ENCODE data around the gene ZNF474. TPM values are rescaled to one million over a fixed set of nuclear protein-coding genes. Genes with fewer than 3 reads are reported as not detected.

Gene ZNF474
- under 1 TPM in 3 of 4 donors, not detected in 1; 0.12 to 0.77 (median 0.18) TPM for total RNA-seq
- under 1 TPM in 2 of 3 donors, not detected in 1; 0.05 to 0.16 TPM for polyA plus RNA-seq
- long read RNA-seq, donor 1, result 0 reads
- long read RNA-seq, donor 2, result 0 reads

DNA sequence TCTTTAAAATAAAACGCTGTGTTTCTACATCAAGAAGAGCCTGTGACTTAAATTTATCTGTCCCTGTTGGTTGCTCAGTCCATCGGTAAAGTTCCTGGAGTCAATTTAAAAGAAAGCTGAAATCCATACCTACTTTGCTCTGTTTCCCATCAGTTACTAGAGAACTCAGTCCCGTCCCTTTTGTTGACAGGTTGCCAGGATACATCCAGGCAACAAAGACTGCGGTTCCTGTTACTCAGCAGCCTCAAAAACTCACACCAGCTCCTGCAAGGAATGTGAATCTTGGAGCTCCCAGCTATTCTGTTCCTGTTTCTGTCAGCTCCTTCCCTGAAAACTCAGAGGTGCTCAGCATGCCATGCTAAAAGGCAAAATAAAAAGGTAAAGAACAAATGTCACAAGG lies at the start of gene ZNF474:
Gene ZNF474, plus strand, starts transcription at position 241 of the 400 bp plus-strand sequence. CDS start 22,445 bp downstream, outside the sequence.
- Histone ChIP-seq H3K27me3 (ENCODE audit: insufficient read depth in 3 of 3, low read length in 2 of 3) (no peaks in the 10 kb centered on the region), H3K27ac (no peak within 1 kb of the TSS), H3K9me3 (no peaks in the 10 kb centered on the region), H3K4me3 (no peak within 1 kb of the TSS), H3K4me1 (no peaks in the 10 kb centered on the region), H3K36me3 (ENCODE audit: insufficient read depth in 1 of 2, low read depth in 1 of 2) (no peaks in the 10 kb centered on the region)
- TF ChIP-seq, protein P1, sequence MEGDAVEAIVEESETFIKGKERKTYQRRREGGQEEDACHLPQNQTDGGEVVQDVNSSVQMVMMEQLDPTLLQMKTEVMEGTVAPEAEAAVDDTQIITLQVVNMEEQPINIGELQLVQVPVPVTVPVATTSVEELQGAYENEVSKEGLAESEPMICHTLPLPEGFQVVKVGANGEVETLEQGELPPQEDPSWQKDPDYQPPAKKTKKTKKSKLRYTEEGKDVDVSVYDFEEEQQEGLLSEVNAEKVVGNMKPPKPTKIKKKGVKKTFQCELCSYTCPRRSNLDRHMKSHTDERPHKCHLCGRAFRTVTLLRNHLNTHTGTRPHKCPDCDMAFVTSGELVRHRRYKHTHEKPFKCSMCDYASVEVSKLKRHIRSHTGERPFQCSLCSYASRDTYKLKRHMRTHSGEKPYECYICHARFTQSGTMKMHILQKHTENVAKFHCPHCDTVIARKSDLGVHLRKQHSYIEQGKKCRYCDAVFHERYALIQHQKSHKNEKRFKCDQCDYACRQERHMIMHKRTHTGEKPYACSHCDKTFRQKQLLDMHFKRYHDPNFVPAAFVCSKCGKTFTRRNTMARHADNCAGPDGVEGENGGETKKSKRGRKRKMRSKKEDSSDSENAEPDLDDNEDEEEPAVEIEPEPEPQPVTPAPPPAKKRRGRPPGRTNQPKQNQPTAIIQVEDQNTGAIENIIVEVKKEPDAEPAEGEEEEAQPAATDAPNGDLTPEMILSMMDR (IDR thresholded peaks at IDR 0.05), result no peak
- intact Hi-C loops (cut with DNase I), result no loop called here
- DNase-seq (no peak), ATAC-seq (no peak)
- 8 to 16% (median 15%) methylated on average over 4 of the region's 4 CpGs for WGBS, 3 donors

DNA sequence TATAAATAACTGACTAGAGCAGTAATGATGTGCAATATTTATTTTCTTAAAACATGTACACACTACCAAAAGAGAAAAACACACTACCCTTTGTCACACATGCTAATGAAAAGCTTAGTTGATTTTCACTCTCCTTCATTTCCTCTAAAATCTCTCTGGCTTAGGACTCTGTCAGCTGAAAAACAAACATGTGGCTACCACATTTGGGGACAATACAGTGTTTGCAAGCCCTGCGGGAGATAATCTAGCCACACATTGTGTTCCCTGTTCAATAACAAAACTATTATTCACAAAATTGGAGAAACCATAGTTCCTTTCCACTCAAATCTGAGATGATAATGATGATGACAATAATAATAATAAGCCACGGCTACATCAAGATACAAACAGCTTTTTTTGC lies 47.8 kb upstream of the ZNF474 start:
- H3K27me3 ChIP-seq (ENCODE audit: insufficient read depth in 3 of 3, low read length in 2 of 3), result peaks cover 0 to 28% (median 0%) of the 10 kb centered on the region in 3 donors
- H3K27ac ChIP-seq, result no peak overlapping the region
- no peak for ATAC-seq
- intact Hi-C loops (cut with DNase I), result no loop called here
- TF ChIP-seq, protein P1 (IDR thresholded peaks at IDR 0.05), result no peak
- peaks cover 4% of the 10 kb centered on the region for H3K4me1 ChIP-seq
- 75 to 89% (median 85%) methylated on average over 2 of the region's 2 CpGs for WGBS, 3 donors
- DNase-seq, result no peak
- H3K9me3 ChIP-seq, result no peaks in the 10 kb centered on the region
- no peaks in the 10 kb centered on the region for H3K36me3 ChIP-seq (ENCODE audit: insufficient read depth in 1 of 2, low read depth in 1 of 2)
- H3K4me3 ChIP-seq, result no peak overlapping the region

DNA sequence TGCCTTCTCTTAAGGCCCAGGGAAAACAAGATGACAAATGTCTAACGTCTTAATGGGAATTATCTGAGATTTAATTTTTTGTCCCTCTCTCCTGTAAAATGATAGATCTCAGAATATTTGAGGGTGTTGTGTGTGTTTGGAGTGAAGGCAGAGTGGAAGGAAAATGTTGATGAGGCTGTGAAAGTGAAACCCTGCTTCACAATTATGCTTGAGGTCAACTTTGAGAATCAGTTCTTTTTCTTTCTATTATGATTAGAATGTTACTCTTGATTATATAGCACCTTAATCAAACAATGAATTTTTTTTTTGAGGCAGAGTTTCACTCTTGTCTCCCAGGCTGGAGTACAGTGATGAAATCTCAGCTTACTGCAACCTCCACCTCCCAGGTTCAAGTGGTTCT lies 45.8 kb upstream of the ZNF474 start:
- no peaks in the 10 kb centered on the region for H3K36me3 ChIP-seq (ENCODE audit: insufficient read depth in 1 of 2, low read depth in 1 of 2)
- WGBS, 3 donors, result 70 to 83% (median 73%) methylated on average over 1 of the region's 1 CpG
- TF ChIP-seq, protein P1 (IDR thresholded peaks at IDR 0.05), result no peak
- no peak overlapping the region for H3K27ac ChIP-seq
- peaks cover 0 to 9% (median 0%) of the 10 kb centered on the region in 3 donors for H3K27me3 ChIP-seq (ENCODE audit: insufficient read depth in 3 of 3, low read length in 2 of 3)
- intact Hi-C loops (cut with DNase I), result no loop called here
- DNase-seq (no peak), ATAC-seq (no peak)
- H3K4me3 ChIP-seq, result no peak overlapping the region
- H3K9me3 ChIP-seq, result no peaks in the 10 kb centered on the region
- H3K4me1 ChIP-seq, result peaks cover 3% of the 10 kb centered on the region

DNA sequence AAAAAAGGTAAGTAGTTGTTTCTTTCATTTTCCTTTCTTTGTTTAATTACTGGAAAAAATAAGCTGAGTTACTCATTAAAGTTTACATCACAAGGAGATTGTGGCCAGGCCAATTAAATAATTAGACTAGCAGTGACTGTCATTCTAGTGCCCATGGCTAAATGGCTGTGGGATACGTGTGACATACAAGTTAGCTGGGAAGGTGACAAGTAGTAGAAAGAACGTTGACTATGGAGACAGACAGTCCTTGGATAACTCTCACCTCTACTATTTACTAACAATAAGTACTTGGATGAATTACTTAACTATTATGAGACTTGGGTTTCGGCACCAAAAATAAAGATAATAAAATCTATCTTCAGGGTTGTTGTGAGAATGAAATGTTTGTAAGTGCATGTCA lies 44.3 kb upstream of the ZNF474 start:
- intact Hi-C loops (cut with DNase I), result no loop called here
- ATAC-seq (no peak), DNase-seq (no peak)
- H3K36me3 ChIP-seq (ENCODE audit: insufficient read depth in 1 of 2, low read depth in 1 of 2), result no peaks in the 10 kb centered on the region
- H3K9me3 ChIP-seq, result no peaks in the 10 kb centered on the region
- no peak overlapping the region for H3K27ac ChIP-seq
- H3K4me3 ChIP-seq, result no peak overlapping the region
- TF ChIP-seq, protein P1 (IDR thresholded peaks at IDR 0.05), result no peak
- 59 to 76% (median 70%) methylated on average over 3 of the region's 3 CpGs for WGBS, 3 donors
- H3K4me1 ChIP-seq, result no peaks in the 10 kb centered on the region
- H3K27me3 ChIP-seq (ENCODE audit: insufficient read depth in 3 of 3, low read length in 2 of 3), result peaks cover 0 to 3% (median 0%) of the 10 kb centered on the region in 3 donors

Measured in psoas muscle (tissue), 8 donors.